ENCODE results near the gene ZNF536.

Gene ZNF536

DNA sequence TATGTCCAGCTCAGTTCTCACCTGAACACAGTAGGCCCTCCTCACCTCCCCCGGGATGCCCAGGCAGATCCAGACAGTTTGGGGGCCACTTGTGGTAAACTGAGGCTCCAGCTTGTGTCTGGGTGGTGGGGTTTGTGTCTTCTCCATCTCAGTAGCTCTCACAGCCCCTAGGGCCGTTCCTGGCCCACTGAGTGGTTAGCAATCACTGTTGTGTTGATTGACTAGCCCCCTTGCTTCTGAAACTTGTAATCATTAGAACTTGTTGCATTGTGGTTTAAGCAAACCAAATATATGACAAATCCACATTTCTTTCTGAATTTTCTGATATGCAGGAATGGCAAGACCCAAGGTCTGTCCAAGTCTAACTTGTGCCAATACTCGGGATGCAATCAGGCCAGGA is 13.9 kb upstream of the ZNF536 start:
- TF ChIP-seq, protein P1, sequence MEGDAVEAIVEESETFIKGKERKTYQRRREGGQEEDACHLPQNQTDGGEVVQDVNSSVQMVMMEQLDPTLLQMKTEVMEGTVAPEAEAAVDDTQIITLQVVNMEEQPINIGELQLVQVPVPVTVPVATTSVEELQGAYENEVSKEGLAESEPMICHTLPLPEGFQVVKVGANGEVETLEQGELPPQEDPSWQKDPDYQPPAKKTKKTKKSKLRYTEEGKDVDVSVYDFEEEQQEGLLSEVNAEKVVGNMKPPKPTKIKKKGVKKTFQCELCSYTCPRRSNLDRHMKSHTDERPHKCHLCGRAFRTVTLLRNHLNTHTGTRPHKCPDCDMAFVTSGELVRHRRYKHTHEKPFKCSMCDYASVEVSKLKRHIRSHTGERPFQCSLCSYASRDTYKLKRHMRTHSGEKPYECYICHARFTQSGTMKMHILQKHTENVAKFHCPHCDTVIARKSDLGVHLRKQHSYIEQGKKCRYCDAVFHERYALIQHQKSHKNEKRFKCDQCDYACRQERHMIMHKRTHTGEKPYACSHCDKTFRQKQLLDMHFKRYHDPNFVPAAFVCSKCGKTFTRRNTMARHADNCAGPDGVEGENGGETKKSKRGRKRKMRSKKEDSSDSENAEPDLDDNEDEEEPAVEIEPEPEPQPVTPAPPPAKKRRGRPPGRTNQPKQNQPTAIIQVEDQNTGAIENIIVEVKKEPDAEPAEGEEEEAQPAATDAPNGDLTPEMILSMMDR (conservative IDR thresholded peaks at IDR 0.05; ENCODE audit: low read depth, low read length), result no peak
- no peak for DNase-seq (ENCODE audit: low read depth)
- H3K4me3 ChIP-seq (ENCODE audit: low read depth, low read length), result no peak overlapping the region

DNA sequence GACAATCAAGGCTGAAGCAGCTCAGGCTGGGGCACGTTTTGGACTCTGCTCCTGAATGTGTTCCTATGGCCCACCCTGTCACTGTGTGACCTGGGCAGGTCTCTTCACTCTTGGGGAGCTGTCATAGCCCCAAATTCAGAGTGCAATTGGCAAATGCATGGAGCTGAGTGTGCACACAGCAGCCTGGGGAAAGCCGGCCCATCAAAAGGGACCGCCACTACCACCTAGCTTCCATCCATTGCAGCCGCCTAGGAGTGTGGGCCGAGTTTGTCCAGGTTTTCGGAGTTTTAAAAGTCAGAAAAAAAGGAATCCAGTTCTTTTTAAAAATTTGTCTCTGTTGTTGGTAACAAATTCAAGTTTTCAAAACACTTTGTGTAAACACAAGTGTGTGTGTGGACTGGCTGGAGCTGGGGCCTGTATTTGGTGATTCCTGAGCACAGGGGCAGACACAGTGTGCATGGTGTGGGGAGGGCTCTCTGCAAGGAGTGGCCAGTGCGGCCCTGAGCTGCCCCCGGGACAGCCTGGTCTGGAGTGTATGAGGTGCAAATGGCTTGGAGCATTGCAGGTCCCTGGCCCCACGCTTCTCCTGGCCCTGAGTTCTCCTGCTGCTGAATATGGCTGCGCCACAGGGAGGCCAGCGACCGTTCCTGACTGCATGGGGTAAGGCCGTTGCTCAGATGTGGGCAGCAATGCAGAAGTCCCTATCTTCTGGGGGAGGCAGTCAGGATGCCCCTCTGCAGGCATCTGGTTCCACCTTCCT is 13.2 kb upstream of the ZNF536 start:
- no peak overlapping the region for H3K4me3 ChIP-seq (ENCODE audit: low read depth, low read length)
- TF ChIP-seq, protein P1 (conservative IDR thresholded peaks at IDR 0.05; ENCODE audit: low read depth, low read length), result no peak
- no peak for DNase-seq (ENCODE audit: low read depth)

DNA sequence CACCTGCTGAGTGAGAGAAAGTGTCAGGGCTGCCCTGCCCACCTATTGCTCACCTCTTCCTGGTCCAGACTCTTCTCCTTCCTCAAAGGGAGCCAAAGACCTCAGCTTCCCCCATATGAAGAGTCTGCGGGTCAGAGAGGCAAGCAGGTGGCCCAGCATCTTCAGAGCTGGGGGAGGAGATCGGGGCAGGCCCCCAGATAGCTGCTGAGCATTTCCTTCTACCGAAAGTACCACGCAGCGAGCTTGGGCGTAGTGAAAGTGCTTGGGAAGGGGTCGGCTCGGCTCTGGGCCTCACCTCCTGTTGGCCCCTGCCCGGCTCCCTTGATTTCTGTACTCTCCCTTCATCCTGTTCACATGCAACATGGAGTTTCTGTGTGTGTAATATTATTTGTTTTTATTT is 12.2 kb upstream of the ZNF536 start:
- no peak overlapping the region for H3K4me3 ChIP-seq (ENCODE audit: low read depth, low read length)
- DNase-seq (ENCODE audit: low read depth), result no peak
- TF ChIP-seq, protein P1 (conservative IDR thresholded peaks at IDR 0.05; ENCODE audit: low read depth, low read length), result no peak

DNA sequence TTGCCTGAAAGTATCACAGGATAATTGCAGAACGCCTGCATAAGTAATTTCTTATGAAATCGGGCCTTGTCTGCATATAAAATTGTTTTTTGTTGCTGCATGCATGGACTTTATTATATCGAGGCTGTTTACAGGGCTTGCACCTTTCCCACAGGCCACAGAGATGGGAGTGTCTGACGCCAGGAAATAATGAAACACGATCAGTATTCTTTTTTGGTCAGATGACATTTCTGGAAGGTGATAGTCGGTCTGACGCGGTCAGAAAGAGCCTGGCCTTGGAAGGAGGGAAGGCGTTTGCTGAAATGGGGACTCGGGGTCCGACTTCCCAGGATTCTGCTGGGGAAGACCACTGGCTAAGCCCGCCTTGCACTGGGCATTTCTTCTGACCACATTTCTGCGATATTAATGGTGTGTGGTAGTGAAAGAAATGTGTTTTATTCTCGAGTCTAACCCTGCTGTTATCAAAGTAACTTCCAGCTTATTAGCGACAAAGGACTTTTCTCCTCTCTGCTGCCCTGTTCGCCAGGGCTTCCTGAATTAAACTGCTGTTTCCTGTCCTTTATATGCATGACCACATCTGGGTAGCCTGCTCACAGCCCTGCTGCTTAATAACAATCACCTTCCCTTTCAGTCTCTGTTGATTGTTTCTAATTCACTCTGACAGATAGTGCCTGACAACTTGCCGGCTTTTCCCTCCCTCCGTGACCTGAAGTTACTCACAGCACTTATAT is 11.6 kb upstream of the ZNF536 start:
- no peak overlapping the region for H3K4me3 ChIP-seq (ENCODE audit: low read depth, low read length)
- DNase-seq (ENCODE audit: low read depth), result no peak
- TF ChIP-seq, protein P1 (conservative IDR thresholded peaks at IDR 0.05; ENCODE audit: low read depth, low read length), result no peak

DNA sequence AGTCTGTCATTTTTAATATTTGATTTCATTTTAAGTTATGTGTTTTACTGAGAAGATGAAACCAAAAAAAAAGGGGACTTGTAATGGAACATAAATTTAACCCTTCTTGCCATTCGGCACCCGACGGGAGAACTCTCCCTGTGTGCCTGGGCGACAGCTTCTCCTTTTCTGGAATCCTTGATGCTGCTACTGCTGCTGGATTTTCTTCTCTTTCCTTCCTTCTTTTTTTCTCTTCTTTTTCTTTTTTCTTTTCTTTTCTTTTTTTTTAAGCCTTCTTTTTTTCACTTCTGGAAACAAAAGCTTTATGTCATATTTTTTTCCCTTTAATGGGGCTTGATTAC is 11.1 kb upstream of the ZNF536 start:
- TF ChIP-seq, protein P1 (conservative IDR thresholded peaks at IDR 0.05; ENCODE audit: low read depth, low read length), result no peak
- no peak for DNase-seq (ENCODE audit: low read depth)
- no peak overlapping the region for H3K4me3 ChIP-seq (ENCODE audit: low read depth, low read length)

DNA sequence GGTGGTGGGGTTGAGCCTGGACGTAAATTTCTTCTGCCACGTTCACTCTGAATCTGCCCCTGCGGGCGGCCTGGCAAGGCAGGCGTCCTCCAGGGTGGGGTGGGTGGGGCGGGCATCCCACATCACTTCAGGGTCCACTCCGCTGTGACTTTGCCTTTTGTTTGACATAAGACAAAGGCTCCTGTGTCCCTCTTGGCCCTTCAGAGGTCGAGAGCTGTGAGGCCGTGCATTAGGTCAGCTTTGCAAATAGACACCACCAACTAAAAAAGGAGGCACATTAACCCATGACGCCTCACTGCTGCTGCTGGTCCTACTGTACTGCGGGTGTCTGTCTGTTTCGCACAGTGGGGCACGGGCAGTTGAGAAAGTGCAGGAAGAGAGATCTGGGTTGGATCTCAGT is 10.5 kb upstream of the ZNF536 start:
- DNase-seq (ENCODE audit: low read depth), result no peak
- TF ChIP-seq, protein P1 (conservative IDR thresholded peaks at IDR 0.05; ENCODE audit: low read depth, low read length), result no peak
- H3K4me3 ChIP-seq (ENCODE audit: low read depth, low read length), result no peak overlapping the region
